Transverse colon (tissue), 4 donors: ENCODE data around the gene RAE1. TPM values are rescaled to one million over a fixed set of nuclear protein-coding genes. Genes with fewer than 3 reads are reported as not detected.

Source experiments
- DNase-seq: peaks from one replicate; pipeline ENCODE4 v3.0.0-alpha.2; 2019
- H3K27ac ChIP-seq, 4 donors: fragments of 200-600 bp; sonication (generic); 2 replicates each; pipeline ENCODE4 v1.5.1; 2016 to 2018; ENCODE audit warnings: inconsistent platforms in 4 of 4
- H3K27me3 ChIP-seq: fragments of 200-600 bp; sonication (generic); 2 replicates; pipeline ENCODE4 v1.5.1; 2017; ENCODE audit warnings: inconsistent platforms
- H3K36me3 ChIP-seq, 4 donors: fragments of 200-600 bp; sonication (generic); 2 replicates each; pipeline ENCODE4 v1.5.1; 2017 to 2019; ENCODE audit warnings: inconsistent platforms in 4 of 4
- H3K4me1 ChIP-seq, 4 donors: fragments of 200-600 bp; sonication (generic); 2 replicates each; pipeline ENCODE4 v1.5.1; 2017 to 2020; ENCODE audit warnings: inconsistent platforms in 4 of 4
- H3K4me3 ChIP-seq, 4 donors: fragments of 200-600 bp; sonication (generic); 1 replicate in 1 of 4; 2 replicates in 3 of 4; pipeline versions ENCODE4 v1.5.1 to v1.6.1; 2017 to 2019; ENCODE audit warnings: inconsistent platforms in 4 of 4
- H3K9me3 ChIP-seq, 2 donors: fragments of 200-600 bp; sonication (generic); 2 replicates each; pipeline ENCODE4 v1.5.1; 2017 to 2019; ENCODE audit warnings: inconsistent platforms in 2 of 2
- EP300 ChIP-seq: sonication (generic); formaldehyde crosslinking; IDR thresholded peaks from one replicate; pipeline ENCODE4 v1.6.1; 2017; ENCODE audit warnings: antibody characterized with exemption, low read depth
- POLR2A ChIP-seq: fragments of 450-650 bp; IDR thresholded peaks from one replicate; pipeline ENCODE4 v1.6.1; 2016; ENCODE audit warnings: antibody characterized with exemption, mild to moderate bottlenecking, moderate library complexity
- POLR2AphosphoS5 ChIP-seq, 3 donors: sonication (generic); formaldehyde crosslinking; IDR thresholded peaks; one replicate each; pipeline ENCODE4 v1.6.1; 2016; ENCODE audit warnings: antibody characterized with exemption in 3 of 3
- WGBS, 2 donors: methylation state at CpG; one replicate each; pipeline ENCODE4 v1.1.5; 2018; ENCODE audit warnings: low coverage in 1 of 2; 5-methylcytosine and 5-hydroxymethylcytosine counted together
- in situ Hi-C, 4 donors: fragments of 200-750 bp; cut with MboI; loops; one replicate each; pipeline versions ENCODE4 v1.15.0 to v1.15.1; 2017; ENCODE audit warnings: low sequenced_read_pairs in 3 of 4, low pct_ligation_motif_present in 1 of 4, low pct_unique_long_range_greater_than_20kb in 1 of 4
- intact Hi-C: fragments of 100-400 bp; cut with DNase I; formaldehyde crosslinking; loops from one replicate; pipeline ENCODE4 v1.15.1; 2023; ENCODE audit warnings: low total_unique reads
- total RNA-seq, 4 donors: library from RNA; depleted of rRNA; stranded (reverse); fragments of >200 nt; gene quantifications; one replicate each; pipeline ENCODE4 v1.1.0, GENCODE V29; 2016
- TF ChIP-seq, protein P1 (sequence below), 5 experiments: fragments of 200-600 bp in 3 of 5; fragments of 450-650 bp in 2 of 5; sonication (generic) in 3 of 5; IDR thresholded peaks; 1 replicate in 2 of 5; 2 replicates in 3 of 5; pipeline ENCODE4 v1.5.1; 2016 to 2017; ENCODE audit warnings: antibody characterized with exemption in 5 of 5, inconsistent platforms in 3 of 5, mild to moderate bottlenecking in 2 of 5, moderate library complexity in 1 of 5

Gene RAE1
- total RNA-seq, 4 donors from 2014 or later, result 5.6 to 29.9 (median 15.2) TPM

DNA sequence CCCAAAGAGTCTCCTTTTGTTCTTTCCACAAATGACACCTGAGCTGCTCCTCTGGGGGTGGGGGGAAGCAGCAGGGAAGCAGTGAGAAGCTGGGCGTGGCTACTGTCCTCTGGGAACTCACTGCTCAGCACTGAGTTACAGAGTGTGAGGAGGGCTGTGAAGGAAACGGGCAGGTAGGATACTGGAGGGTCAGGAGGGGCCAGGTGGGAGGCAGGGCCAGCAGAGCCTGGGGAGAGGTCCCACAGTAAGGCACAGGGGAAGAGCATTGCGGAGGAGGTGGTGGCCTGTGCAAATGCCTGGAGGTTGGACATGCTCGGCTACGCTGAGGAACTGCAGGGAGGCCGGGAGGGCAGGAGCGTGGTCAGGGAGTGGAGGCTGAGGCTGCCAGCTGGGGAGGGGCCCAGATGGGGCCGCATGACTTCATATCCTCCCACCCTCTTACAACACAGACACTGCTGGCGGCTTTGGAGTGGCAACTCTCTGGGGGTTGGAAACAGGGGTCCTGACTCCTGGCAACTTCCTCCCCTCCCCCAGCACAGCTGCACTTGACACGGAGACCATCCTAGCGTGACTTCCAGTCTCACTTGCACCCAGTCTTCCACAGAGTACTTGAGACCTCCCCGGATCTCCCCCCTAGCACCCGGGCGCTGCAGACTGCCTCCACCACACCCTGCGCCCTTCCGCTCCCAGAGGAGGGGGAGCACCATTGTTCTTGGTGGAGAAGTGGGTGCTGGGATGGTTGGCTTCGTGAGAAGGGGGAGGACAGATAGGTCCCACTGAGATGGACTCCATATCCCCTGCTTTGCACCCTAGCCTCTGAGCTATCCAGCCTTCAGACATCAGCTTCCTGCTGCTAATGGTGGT lies 74.3 kb downstream of the RAE1 start:
- intact Hi-C loops, result no loop called here
- H3K4me3 ChIP-seq, result no peak overlapping the region
- no peaks in the 10 kb centered on the region for H3K27me3 ChIP-seq
- WGBS, 2 donors, result 50 to 71% methylated on average over 2 to 17 of the region's 17 CpGs
- H3K4me1 ChIP-seq, result no peaks in the 10 kb centered on the region
- H3K9me3 ChIP-seq, result no peaks in the 10 kb centered on the region
- H3K36me3 ChIP-seq, result no peaks in the 10 kb centered on the region
- no peak for DNase-seq
- TF ChIP-seq POLR2A (no peak), POLR2AphosphoS5 (IDR thresholded peaks at IDR 0.05) (no peak), EP300 (no peak)
- TF ChIP-seq, protein P1, sequence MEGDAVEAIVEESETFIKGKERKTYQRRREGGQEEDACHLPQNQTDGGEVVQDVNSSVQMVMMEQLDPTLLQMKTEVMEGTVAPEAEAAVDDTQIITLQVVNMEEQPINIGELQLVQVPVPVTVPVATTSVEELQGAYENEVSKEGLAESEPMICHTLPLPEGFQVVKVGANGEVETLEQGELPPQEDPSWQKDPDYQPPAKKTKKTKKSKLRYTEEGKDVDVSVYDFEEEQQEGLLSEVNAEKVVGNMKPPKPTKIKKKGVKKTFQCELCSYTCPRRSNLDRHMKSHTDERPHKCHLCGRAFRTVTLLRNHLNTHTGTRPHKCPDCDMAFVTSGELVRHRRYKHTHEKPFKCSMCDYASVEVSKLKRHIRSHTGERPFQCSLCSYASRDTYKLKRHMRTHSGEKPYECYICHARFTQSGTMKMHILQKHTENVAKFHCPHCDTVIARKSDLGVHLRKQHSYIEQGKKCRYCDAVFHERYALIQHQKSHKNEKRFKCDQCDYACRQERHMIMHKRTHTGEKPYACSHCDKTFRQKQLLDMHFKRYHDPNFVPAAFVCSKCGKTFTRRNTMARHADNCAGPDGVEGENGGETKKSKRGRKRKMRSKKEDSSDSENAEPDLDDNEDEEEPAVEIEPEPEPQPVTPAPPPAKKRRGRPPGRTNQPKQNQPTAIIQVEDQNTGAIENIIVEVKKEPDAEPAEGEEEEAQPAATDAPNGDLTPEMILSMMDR (IDR thresholded peaks at IDR 0.05), result no peak
- in situ Hi-C loops, result no loop called here
- H3K27ac ChIP-seq, result no peak overlapping the region

- WGBS, 2 donors, result 86 to 97% methylated on average over 5 to 13 of the region's 13 CpGs
- no peak for DNase-seq
- no peaks in the 10 kb centered on the region for H3K36me3 ChIP-seq
- TF ChIP-seq POLR2A (no peak), EP300 (no peak), POLR2AphosphoS5 (IDR thresholded peaks at IDR 0.05) (no peak)
- TF ChIP-seq, protein P1 (IDR thresholded peaks at IDR 0.05), result no peak
- no peaks in the 10 kb centered on the region for H3K27me3 ChIP-seq
- no peaks in the 10 kb centered on the region for H3K4me1 ChIP-seq
- in situ Hi-C loops, result no loop called here
- no peak overlapping the region for H3K27ac ChIP-seq
- H3K4me3 ChIP-seq, result no peak overlapping the region
- intact Hi-C loops, result no loop called here
- H3K9me3 ChIP-seq, result no peaks in the 10 kb centered on the region
Measured at GRCh38 chr20:57426271-57426689, 75.2 kb downstream of the RAE1 start.

- H3K4me3 ChIP-seq, result no peak overlapping the region
- 80 to 100% methylated on average over 1 to 7 of the region's 7 CpGs for WGBS, 2 donors
- DNase-seq, result no peak
- intact Hi-C loops (no loop called here), in situ Hi-C loops (no loop called here)
- TF ChIP-seq EP300 (no peak), POLR2AphosphoS5 (IDR thresholded peaks at IDR 0.05) (no peak), POLR2A (no peak)
- TF ChIP-seq, protein P1 (IDR thresholded peaks at IDR 0.05), result no peak
- H3K27ac ChIP-seq, result no peak overlapping the region
- H3K36me3 ChIP-seq, result no peaks in the 10 kb centered on the region
- H3K4me1 ChIP-seq, result no peaks in the 10 kb centered on the region
- no peaks in the 10 kb centered on the region for H3K9me3 ChIP-seq
- no peaks in the 10 kb centered on the region for H3K27me3 ChIP-seq
Measured at GRCh38 chr20:57426831-57427230, 75.8 kb downstream of the RAE1 start.

DNA sequence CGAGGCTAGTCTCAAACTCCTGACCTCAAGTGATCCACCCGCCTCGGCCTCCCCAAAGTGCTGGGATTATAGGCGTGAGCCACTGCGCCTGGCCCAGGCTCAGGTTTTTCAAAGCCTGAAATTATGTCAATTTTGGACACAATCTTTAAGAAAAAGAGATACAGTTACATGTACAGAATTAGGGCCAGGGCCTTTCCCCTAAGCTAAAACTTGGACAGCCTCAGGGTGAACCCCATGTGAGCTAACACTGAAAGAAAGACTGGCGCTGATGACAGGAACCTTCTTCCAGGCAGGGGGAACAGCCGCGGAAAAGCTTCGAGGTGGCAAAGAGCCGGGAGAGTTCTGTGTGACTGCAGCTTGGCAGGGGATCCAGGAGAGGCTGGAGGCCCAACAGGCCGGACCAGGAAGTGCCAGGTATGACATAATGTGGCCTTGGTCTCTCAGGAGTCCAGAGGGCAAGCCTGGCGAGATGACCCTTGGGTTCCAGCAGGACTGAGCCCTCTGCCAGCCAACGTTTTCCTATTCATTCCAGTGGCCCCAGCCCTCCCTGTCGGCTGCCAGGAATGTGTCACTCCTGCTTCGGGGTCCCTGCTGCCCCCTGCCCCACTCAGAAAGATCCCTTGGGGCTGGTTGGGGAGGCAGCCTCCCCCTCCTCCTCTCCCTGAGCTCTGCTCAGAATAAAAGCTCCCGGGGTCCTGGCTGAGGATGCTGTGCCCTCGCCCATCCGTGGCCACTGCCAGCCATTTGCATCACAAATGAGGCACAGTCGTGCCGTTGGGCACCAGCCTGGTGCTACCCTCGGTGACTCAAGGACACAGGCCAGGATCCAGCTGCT lies 77.5 kb downstream of the RAE1 start:
- in situ Hi-C loops (no loop called here), intact Hi-C loops (no loop called here)
- WGBS, 2 donors, result 71 to 80% methylated on average over 1 to 21 of the region's 21 CpGs
- Histone ChIP-seq H3K27me3 (no peaks in the 10 kb centered on the region), H3K4me1 (peaks cover 11 to 16% (median 13%) of the 10 kb centered on the region in 4 donors), H3K4me3 (no peak overlapping the region), H3K36me3 (no peaks in the 10 kb centered on the region), H3K27ac (no peak overlapping the region), H3K9me3 (no peaks in the 10 kb centered on the region)
- DNase-seq, result no peak
- no peak for TF ChIP-seq POLR2AphosphoS5 (IDR thresholded peaks at IDR 0.05)
- TF ChIP-seq EP300, result no peak
- TF ChIP-seq POLR2A, result no peak
- TF ChIP-seq, protein P1 (IDR thresholded peaks at IDR 0.05), result no peak
